ENCODE measurements around the gene KRT4. TPM values are rescaled to one million over a fixed set of nuclear protein-coding genes. Genes with fewer than 3 reads are reported as not detected.

KRT4 gene
- total RNA-seq, 1 experiment from 2014 or later: 5.2 TPM

DNA sequence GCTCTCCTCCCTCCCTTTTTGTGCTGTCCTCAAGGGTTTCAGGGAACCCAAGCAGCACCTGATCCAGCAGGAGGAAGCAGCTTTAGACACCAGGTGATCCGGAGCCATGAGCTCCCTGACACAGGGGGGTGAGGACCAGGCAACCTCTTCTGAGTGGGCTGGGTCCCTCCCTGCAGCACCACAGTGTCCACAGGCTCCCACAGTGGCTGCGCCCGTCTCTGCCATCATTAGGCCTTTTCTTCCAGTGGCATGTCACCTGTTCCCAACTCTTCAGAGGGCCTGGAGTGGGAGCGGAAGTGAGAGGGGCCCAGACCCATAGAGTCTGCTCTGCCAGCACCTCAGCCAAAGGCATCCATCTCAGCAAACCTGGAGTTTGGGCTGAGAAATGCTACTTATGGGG is 36.4 kb downstream of the KRT4 start:
- H3K36me3 ChIP-seq (ENCODE audit: control insufficient read depth, insufficient read depth, low read length): no peaks in the 10 kb centered on the region
- Mint-ChIP-seq H3K4me3 (ENCODE audit: unreplicated experiment) (no peak overlapping the region), H3K9me3 (ENCODE audit: unreplicated experiment) (no peaks in the 10 kb centered on the region), H3K36me3 (ENCODE audit: insufficient read depth, unreplicated experiment) (no peaks in the 10 kb centered on the region), H3K27me3 (ENCODE audit: insufficient read depth, unreplicated experiment) (peaks cover 6% of the 10 kb centered on the region), H3K4me1 (ENCODE audit: low read depth, unreplicated experiment) (no peaks in the 10 kb centered on the region), H3K27ac (ENCODE audit: unreplicated experiment) (no peak overlapping the region)
- intact Hi-C loops (cut with micrococcal nuclease; ENCODE audit: unreplicated experiment): no loop called here
- DNase-seq: no peak
- H3K9me3 ChIP-seq: no peaks in the 10 kb centered on the region
- H3K4me1 ChIP-seq: no peaks in the 10 kb centered on the region
- no peaks in the 10 kb centered on the region for H3K27me3 ChIP-seq (replicated peaks; ENCODE audit: control insufficient read depth, insufficient read depth, low read length)
- ChIA-PET CTCF (no interaction called here), POLR2A (no interaction called here)
- no peak overlapping the region for H3K4me3 ChIP-seq (ENCODE audit: low read depth, low read length)
- BruUV-seq (replicated peaks): no TSS peak
- no peak for TF ChIP-seq CTCF (IDR thresholded peaks at IDR 0.05; ENCODE audit: insufficient read depth in 1 of 2, low read depth in 1 of 2, low read length in 1 of 2, severe bottlenecking in 1 of 2, unreplicated experiment in 1 of 2)

DNA sequence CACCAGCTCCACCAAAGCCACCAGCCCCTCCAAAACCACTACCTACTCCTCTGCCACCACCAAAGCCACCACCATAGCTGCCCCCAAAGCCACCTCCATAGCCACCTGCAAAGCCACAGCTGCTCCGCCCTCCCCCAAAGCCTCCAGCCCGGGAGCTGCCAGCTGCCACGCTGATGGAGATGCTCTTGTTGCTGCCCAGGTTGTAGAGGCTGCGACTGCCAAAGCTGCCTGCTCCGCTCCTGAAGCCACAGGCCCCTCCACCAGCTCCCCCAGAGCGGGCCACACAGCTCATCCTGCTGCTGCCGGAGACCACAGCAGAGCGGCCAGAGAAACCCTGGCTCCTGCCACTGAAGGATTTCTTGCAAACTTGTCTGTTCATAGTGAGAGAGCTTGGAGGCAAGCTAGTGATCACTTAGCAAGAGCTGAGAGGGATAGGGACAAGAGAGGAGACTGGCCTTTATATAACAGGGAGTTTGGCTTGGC is 37.0 kb downstream of the KRT4 start, which contains the start of gene KRT76:
Gene KRT76 (minus strand): TSS at position 433 of the 483 bp plus-strand sequence. CDS start 54 bp downstream, at position 379.
- DNase-seq: no peak
- Mint-ChIP-seq H3K27me3 (ENCODE audit: insufficient read depth, unreplicated experiment) (peaks cover 6% of the 10 kb centered on the region), H3K27ac (ENCODE audit: unreplicated experiment) (no peak within 1 kb of the TSS), H3K4me1 (ENCODE audit: low read depth, unreplicated experiment) (no peaks in the 10 kb centered on the region), H3K9me3 (ENCODE audit: unreplicated experiment) (no peaks in the 10 kb centered on the region), H3K4me3 (ENCODE audit: unreplicated experiment) (no peak within 1 kb of the TSS), H3K36me3 (ENCODE audit: insufficient read depth, unreplicated experiment) (no peaks in the 10 kb centered on the region)
- intact Hi-C loops (cut with micrococcal nuclease; ENCODE audit: unreplicated experiment): no loop called here
- H3K27me3 ChIP-seq (replicated peaks; ENCODE audit: control insufficient read depth, insufficient read depth, low read length): no peaks in the 10 kb centered on the region
- H3K9me3 ChIP-seq: no peaks in the 10 kb centered on the region
- H3K36me3 ChIP-seq (ENCODE audit: control insufficient read depth, insufficient read depth, low read length): no peaks in the 10 kb centered on the region
- H3K4me1 ChIP-seq: no peaks in the 10 kb centered on the region
- no peak within 1 kb of the TSS for H3K4me3 ChIP-seq (ENCODE audit: low read depth, low read length)
- CTCF ChIA-PET: no interaction called here
- no TSS peak for BruUV-seq (replicated peaks)
- no peak for TF ChIP-seq CTCF (IDR thresholded peaks at IDR 0.05; ENCODE audit: insufficient read depth in 1 of 2, low read depth in 1 of 2, low read length in 1 of 2, severe bottlenecking in 1 of 2, unreplicated experiment in 1 of 2)
- POLR2A ChIA-PET: no interaction called here

GRCh38 chr12:52776435-52776834 is 37.5 kb downstream of the KRT4 start:
- DNase-seq: no peak

More at GRCh38 chr12:52776435-52776834, 37.5 kb downstream of the KRT4 start:
- Mint-ChIP-seq H3K36me3 (ENCODE audit: insufficient read depth, unreplicated experiment) (no peaks in the 10 kb centered on the region), H3K4me1 (ENCODE audit: low read depth, unreplicated experiment) (no peaks in the 10 kb centered on the region), H3K4me3 (ENCODE audit: unreplicated experiment) (no peak overlapping the region), H3K9me3 (ENCODE audit: unreplicated experiment) (no peaks in the 10 kb centered on the region), H3K27ac (ENCODE audit: unreplicated experiment) (no peak overlapping the region), H3K27me3 (ENCODE audit: insufficient read depth, unreplicated experiment) (peaks cover 6% of the 10 kb centered on the region)
- intact Hi-C loops (cut with micrococcal nuclease; ENCODE audit: unreplicated experiment): no loop called here
- no TSS peak for BruUV-seq (replicated peaks)
- H3K27me3 ChIP-seq (replicated peaks; ENCODE audit: control insufficient read depth, insufficient read depth, low read length): no peaks in the 10 kb centered on the region
- CTCF ChIA-PET: no interaction called here
- no peaks in the 10 kb centered on the region for H3K36me3 ChIP-seq (ENCODE audit: control insufficient read depth, insufficient read depth, low read length)
- no peak for TF ChIP-seq CTCF (IDR thresholded peaks at IDR 0.05; ENCODE audit: insufficient read depth in 1 of 2, low read depth in 1 of 2, low read length in 1 of 2, severe bottlenecking in 1 of 2, unreplicated experiment in 1 of 2)
- H3K4me1 ChIP-seq: no peaks in the 10 kb centered on the region
- POLR2A ChIA-PET: no interaction called here
- no peaks in the 10 kb centered on the region for H3K9me3 ChIP-seq
- H3K4me3 ChIP-seq (ENCODE audit: low read depth, low read length): no peak overlapping the region
